Fibroblast of lung (primary cell): ENCODE data around the gene TMEM220. TPM values are rescaled to one million over a fixed set of nuclear protein-coding genes. Genes with fewer than 3 reads are reported as not detected.

Experiments used
- DNase-seq, 2 donors: peaks; one replicate each; pipeline versions ENCODE4 v3.0.0 to v3.0.0-alpha.2; 2010; ENCODE audit warnings: low read depth in 2 of 2
- H2AFZ ChIP-seq: 2 replicates; pipeline ENCODE4 v1.5.1; 2012; ENCODE audit warnings: low read length, control low read depth, inconsistent platforms
- H3K27ac ChIP-seq: 2 replicates; pipeline ENCODE4 v1.5.1; 2011; ENCODE audit warnings: low read length, control low read depth; ENCODE audit not compliant: insufficient read depth
- H3K27me3 ChIP-seq: 2 replicates; pipeline ENCODE4 v1.5.1; 2011; ENCODE audit warnings: mild to moderate bottlenecking, low read length; ENCODE audit not compliant: control insufficient read depth, insufficient read depth
- H3K36me3 ChIP-seq: 2 replicates; pipeline ENCODE4 v1.5.1; 2011; ENCODE audit warnings: low read length; ENCODE audit not compliant: control insufficient read depth, insufficient read depth
- H3K4me1 ChIP-seq: 2 replicates; pipeline ENCODE4 v1.5.1; 2011; ENCODE audit warnings: low read length; ENCODE audit not compliant: control insufficient read depth, insufficient read depth; ENCODE audit errors: extremely low read depth
- H3K4me2 ChIP-seq: 2 replicates; pipeline ENCODE4 v1.5.1; 2011; ENCODE audit warnings: low read length, control low read depth; ENCODE audit not compliant: insufficient read depth; ENCODE audit errors: extremely low read depth
- H3K4me3 ChIP-seq, 4 experiments: fragments of 200-600 bp in 1 of 4; sonication (generic) in 1 of 4; replicated peaks in 1 of 4; 2 replicates each; pipeline ENCODE4 v1.5.1; 2011 to 2016; ENCODE audit warnings: low read length in 4 of 4, low read depth in 3 of 4, mild to moderate bottlenecking in 3 of 4, control low read depth in 2 of 4, inconsistent platforms in 1 of 4, mixed read lengths in 1 of 4; ENCODE audit not compliant: insufficient read depth in 1 of 4; ENCODE audit errors: control extremely low read depth in 1 of 4
- H3K79me2 ChIP-seq: 2 replicates; pipeline ENCODE4 v1.5.1; 2012; ENCODE audit warnings: mild to moderate bottlenecking, low read length, inconsistent platforms; ENCODE audit not compliant: control insufficient read depth, insufficient read depth
- H3K9ac ChIP-seq: 2 replicates; pipeline ENCODE4 v1.5.1; 2011; ENCODE audit warnings: mild to moderate bottlenecking, low read length, control low read depth; ENCODE audit not compliant: insufficient read depth
- H3K9me3 ChIP-seq: 2 replicates; pipeline ENCODE4 v1.5.1; 2012; ENCODE audit warnings: low read depth, low read length; ENCODE audit not compliant: control insufficient read depth, insufficient read depth
- H4K20me1 ChIP-seq: 2 replicates; pipeline ENCODE4 v1.5.1; 2011; ENCODE audit warnings: low read length; ENCODE audit not compliant: control insufficient read depth, insufficient read depth; ENCODE audit errors: extremely low read depth
- EZH2 ChIP-seq: IDR thresholded peaks from 2 replicates; pipeline ENCODE4 v1.5.1; 2012; ENCODE audit warnings: low read length, control low read depth, mild to moderate bottlenecking; ENCODE audit errors: missing control alignments
- polyA plus RNA-seq, 2 donors: library from polyadenylated mRNA; depleted of rRNA in 1 of 2; stranded (reverse) in 1 of 2; unstranded in 1 of 2; fragments of >200 nt; gene quantifications; 2 replicates each; pipeline ENCODE4 v1.2.1, GENCODE V29; 2011 to 2012; ENCODE audit warnings: missing spikeins in 1 of 2
- total RNA-seq: library from RNA; depleted of rRNA; stranded (reverse); fragments of >200 nt; gene quantifications from 2 replicates; pipeline ENCODE4 v1.2.1, GENCODE V29; 2014
- TF ChIP-seq, protein P1 (sequence below), 2 donors: IDR thresholded peaks in 1 of 2; conservative IDR thresholded peaks in 1 of 2; 1 replicate in 1 of 2; 2 replicates in 1 of 2; pipeline ENCODE4 v1.5.1; 2011 to 2012; ENCODE audit warnings: low read length in 2 of 2, control low read depth in 1 of 2, inconsistent platforms in 1 of 2, low read depth in 1 of 2, mild to moderate bottlenecking in 1 of 2

TMEM220 gene
- total and polyA plus RNA-seq, 2 donors (not counting 1 experiment from before 2014, with no cell fraction given): 4.1 to 4.3 TPM

GRCh38 chr17:10777131-10777807 lies 47.4 kb upstream of the TMEM220 start:
- TF ChIP-seq, protein P1, sequence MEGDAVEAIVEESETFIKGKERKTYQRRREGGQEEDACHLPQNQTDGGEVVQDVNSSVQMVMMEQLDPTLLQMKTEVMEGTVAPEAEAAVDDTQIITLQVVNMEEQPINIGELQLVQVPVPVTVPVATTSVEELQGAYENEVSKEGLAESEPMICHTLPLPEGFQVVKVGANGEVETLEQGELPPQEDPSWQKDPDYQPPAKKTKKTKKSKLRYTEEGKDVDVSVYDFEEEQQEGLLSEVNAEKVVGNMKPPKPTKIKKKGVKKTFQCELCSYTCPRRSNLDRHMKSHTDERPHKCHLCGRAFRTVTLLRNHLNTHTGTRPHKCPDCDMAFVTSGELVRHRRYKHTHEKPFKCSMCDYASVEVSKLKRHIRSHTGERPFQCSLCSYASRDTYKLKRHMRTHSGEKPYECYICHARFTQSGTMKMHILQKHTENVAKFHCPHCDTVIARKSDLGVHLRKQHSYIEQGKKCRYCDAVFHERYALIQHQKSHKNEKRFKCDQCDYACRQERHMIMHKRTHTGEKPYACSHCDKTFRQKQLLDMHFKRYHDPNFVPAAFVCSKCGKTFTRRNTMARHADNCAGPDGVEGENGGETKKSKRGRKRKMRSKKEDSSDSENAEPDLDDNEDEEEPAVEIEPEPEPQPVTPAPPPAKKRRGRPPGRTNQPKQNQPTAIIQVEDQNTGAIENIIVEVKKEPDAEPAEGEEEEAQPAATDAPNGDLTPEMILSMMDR (conservative IDR thresholded peaks at IDR 0.05 in 1 of 2, IDR thresholded peaks at IDR 0.05 in 1 of 2; ENCODE audit: low read depth in 1 of 2, low read length in 2 of 2): no peak
- TF ChIP-seq EZH2: no peak
- no peaks in the 10 kb centered on the region for H3K79me2 ChIP-seq
- H3K27me3 ChIP-seq: no peaks in the 10 kb centered on the region
- no peak overlapping the region for H2AFZ ChIP-seq
- H3K4me1 ChIP-seq: no peaks in the 10 kb centered on the region
- H3K36me3 ChIP-seq: no peaks in the 10 kb centered on the region
- no peak overlapping the region for H3K4me3 ChIP-seq
- H4K20me1 ChIP-seq: no peaks in the 10 kb centered on the region
- no peaks in the 10 kb centered on the region for H3K9me3 ChIP-seq
- H3K9ac ChIP-seq: no peak overlapping the region
- no peak overlapping the region for H3K27ac ChIP-seq
- no peak overlapping the region for H3K4me2 ChIP-seq
- DNase-seq: no peak

GRCh38 chr17:10776381-10776780 lies 46.6 kb upstream of the TMEM220 start:
- Histone ChIP-seq H3K4me2 (no peak overlapping the region), H4K20me1 (no peaks in the 10 kb centered on the region), H3K27ac (no peak overlapping the region), H3K36me3 (no peaks in the 10 kb centered on the region), H2AFZ (no peak overlapping the region), H3K9ac (no peak overlapping the region), H3K4me1 (no peaks in the 10 kb centered on the region), H3K79me2 (no peaks in the 10 kb centered on the region), H3K9me3 (no peaks in the 10 kb centered on the region), H3K27me3 (no peaks in the 10 kb centered on the region), H3K4me3 (no peak overlapping the region)
- TF ChIP-seq, protein P1 (conservative IDR thresholded peaks at IDR 0.05 in 1 of 2, IDR thresholded peaks at IDR 0.05 in 1 of 2; ENCODE audit: low read depth in 1 of 2, low read length in 2 of 2): no peak
- TF ChIP-seq EZH2: no peak
- no peak for DNase-seq

DNA sequence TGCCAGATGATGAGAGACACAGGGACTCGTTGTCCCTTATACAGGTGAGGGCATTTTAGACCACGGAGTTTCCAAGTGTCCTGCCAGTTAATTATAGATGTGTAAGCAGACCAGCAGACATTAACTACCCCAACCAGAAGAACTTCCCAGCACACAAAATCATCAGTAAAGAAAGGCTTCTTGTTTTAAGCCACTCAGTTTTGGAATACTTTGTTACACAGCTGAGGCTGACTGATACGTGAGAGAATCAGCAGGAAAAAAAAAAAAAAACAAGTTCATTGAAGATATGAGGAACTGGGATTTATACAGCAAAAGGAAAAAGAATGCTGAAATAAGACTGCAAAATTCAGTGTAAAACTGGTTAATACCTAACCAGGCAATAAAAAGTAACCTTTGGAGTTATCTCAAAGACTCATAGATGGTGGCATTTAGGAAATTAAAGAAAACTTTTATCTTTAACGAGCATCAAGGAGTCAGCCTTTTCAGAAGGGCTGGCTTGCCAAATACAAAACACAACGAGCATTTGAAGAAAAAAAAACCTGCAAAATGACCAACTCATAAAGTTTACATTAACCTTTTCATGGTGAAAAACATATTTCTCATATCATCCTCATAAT lies 46.0 kb upstream of the TMEM220 start:
- no peaks in the 10 kb centered on the region for H3K79me2 ChIP-seq
- no peak for TF ChIP-seq EZH2
- H4K20me1 ChIP-seq: no peaks in the 10 kb centered on the region
- no peaks in the 10 kb centered on the region for H3K4me1 ChIP-seq
- no peak overlapping the region for H3K27ac ChIP-seq
- no peaks in the 10 kb centered on the region for H3K9me3 ChIP-seq
- DNase-seq: no peak
- no peak overlapping the region for H2AFZ ChIP-seq
- no peak overlapping the region for H3K9ac ChIP-seq
- no peaks in the 10 kb centered on the region for H3K27me3 ChIP-seq
- no peak overlapping the region for H3K4me2 ChIP-seq
- no peak overlapping the region for H3K4me3 ChIP-seq
- no peaks in the 10 kb centered on the region for H3K36me3 ChIP-seq
